ENCODE data around the gene ACTBL2. TPM values are rescaled to one million over a fixed set of nuclear protein-coding genes. Genes with fewer than 3 reads are reported as not detected.

ACTBL2 gene
- total and polyA plus RNA-seq, 3 donors from 2014 or later = 0.15 to 0.16 TPM; not detected in 1

- WGBS, 2 donors = 61 to 71% methylated on average over 4 of the region's 4 CpGs
- H3K9me3 ChIP-seq = no peaks in the 10 kb centered on the region
Observed at GRCh38 chr5:57448287-57448686, 34.3 kb downstream of the ACTBL2 start.

GRCh38 chr5:57447658-57448057, 35.0 kb downstream of the ACTBL2 start:
- Histone ChIP-seq H3K9me3 (no peaks in the 10 kb centered on the region), H3K4me3 (no peak overlapping the region), H3K4me1 (peaks cover 23% of the 10 kb centered on the region), H3K27ac (no peak overlapping the region), H3K27me3 (no peaks in the 10 kb centered on the region), H3K36me3 (ENCODE audit: low read depth, missing control alignments) (no peaks in the 10 kb centered on the region)
- no peak for DNase-seq
- intact Hi-C loops (cut with DNase I; ENCODE audit: low total_unique reads) = no loop called here
- no peak for TF ChIP-seq POLR2A (IDR thresholded peaks at IDR 0.05)
- TF ChIP-seq, protein P1, sequence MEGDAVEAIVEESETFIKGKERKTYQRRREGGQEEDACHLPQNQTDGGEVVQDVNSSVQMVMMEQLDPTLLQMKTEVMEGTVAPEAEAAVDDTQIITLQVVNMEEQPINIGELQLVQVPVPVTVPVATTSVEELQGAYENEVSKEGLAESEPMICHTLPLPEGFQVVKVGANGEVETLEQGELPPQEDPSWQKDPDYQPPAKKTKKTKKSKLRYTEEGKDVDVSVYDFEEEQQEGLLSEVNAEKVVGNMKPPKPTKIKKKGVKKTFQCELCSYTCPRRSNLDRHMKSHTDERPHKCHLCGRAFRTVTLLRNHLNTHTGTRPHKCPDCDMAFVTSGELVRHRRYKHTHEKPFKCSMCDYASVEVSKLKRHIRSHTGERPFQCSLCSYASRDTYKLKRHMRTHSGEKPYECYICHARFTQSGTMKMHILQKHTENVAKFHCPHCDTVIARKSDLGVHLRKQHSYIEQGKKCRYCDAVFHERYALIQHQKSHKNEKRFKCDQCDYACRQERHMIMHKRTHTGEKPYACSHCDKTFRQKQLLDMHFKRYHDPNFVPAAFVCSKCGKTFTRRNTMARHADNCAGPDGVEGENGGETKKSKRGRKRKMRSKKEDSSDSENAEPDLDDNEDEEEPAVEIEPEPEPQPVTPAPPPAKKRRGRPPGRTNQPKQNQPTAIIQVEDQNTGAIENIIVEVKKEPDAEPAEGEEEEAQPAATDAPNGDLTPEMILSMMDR (IDR thresholded peaks at IDR 0.05) = no peak

More at GRCh38 chr5:57448287-57448686, 34.3 kb downstream of the ACTBL2 start:
- H3K27ac ChIP-seq = no peak overlapping the region
- DNase-seq = no peak
- peaks cover 25% of the 10 kb centered on the region for H3K4me1 ChIP-seq
- no peaks in the 10 kb centered on the region for H3K36me3 ChIP-seq (ENCODE audit: low read depth, missing control alignments)
- H3K27me3 ChIP-seq = no peaks in the 10 kb centered on the region
- TF ChIP-seq POLR2A (IDR thresholded peaks at IDR 0.05) = no peak
- TF ChIP-seq, protein P1 (IDR thresholded peaks at IDR 0.05) = no peak
- intact Hi-C loops (cut with DNase I; ENCODE audit: low total_unique reads) = no loop called here
- no peak overlapping the region for H3K4me3 ChIP-seq

- Histone ChIP-seq H3K4me3 (no peak overlapping the region), H3K4me1 (peaks cover 17% of the 10 kb centered on the region), H3K36me3 (ENCODE audit: low read depth, missing control alignments) (no peaks in the 10 kb centered on the region), H3K27me3 (no peaks in the 10 kb centered on the region), H3K27ac (no peak overlapping the region), H3K9me3 (no peaks in the 10 kb centered on the region)
- WGBS, 2 donors = 86 to 92% methylated on average over 2 of the region's 2 CpGs
- no peak for DNase-seq
- intact Hi-C loops (cut with DNase I; ENCODE audit: low total_unique reads) = no loop called here
- TF ChIP-seq, protein P1 (IDR thresholded peaks at IDR 0.05) = no peak
- no peak for TF ChIP-seq POLR2A (IDR thresholded peaks at IDR 0.05)
Observed at GRCh38 chr5:57446966-57447365, 35.6 kb downstream of the ACTBL2 start.

DNA sequence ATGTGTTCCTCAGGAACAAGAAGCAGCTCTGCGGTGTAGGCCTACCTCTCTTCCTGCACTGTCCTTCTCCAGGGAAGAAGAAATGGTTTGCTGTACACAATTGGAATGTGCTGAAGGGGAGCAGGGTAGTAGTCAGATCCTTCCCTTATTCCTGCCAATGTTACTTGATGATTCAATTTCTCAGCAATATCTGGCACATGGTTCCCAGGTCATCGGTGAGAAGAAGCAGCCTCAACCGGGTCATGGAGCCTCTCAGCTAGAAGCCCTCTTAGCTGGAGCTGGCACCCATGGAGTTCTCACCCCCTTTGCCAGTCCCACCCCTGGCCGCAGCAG, 36.9 kb downstream of the ACTBL2 start:
- H3K27ac ChIP-seq = no peak overlapping the region

More for the DNA sequence above, 36.9 kb downstream of the ACTBL2 start:
- Histone ChIP-seq H3K36me3 (ENCODE audit: low read depth, missing control alignments) (no peaks in the 10 kb centered on the region), H3K9me3 (no peaks in the 10 kb centered on the region), H3K4me1 (peaks cover 6% of the 10 kb centered on the region), H3K27me3 (no peaks in the 10 kb centered on the region), H3K4me3 (no peak overlapping the region)
- no peak for TF ChIP-seq POLR2A (IDR thresholded peaks at IDR 0.05)
- TF ChIP-seq, protein P1 (IDR thresholded peaks at IDR 0.05) = no peak
- 88 to 90% methylated on average over 4 of the region's 4 CpGs for WGBS, 2 donors
- DNase-seq = no peak
- intact Hi-C loops (cut with DNase I; ENCODE audit: low total_unique reads) = no loop called here
